GM11168 (cell line): ENCODE data around the gene EVI2A.
"Not testable (repeated sequence)": the region's sequence is repeated elsewhere in the genome, so short reads cannot be mapped to it uniquely, and the experiment has no call there.

Experiments used
- in situ Hi-C: fragments of 300-500 bp; cut with MboI; formaldehyde crosslinking; loops from one replicate; pipeline ENCODE4 v1.12.0; 2022; ENCODE audit warnings: low sequenced_read_pairs; ENCODE audit not compliant: unreplicated experiment

EVI2A gene

GRCh38 chr17:31321481-31321880 is at the start of gene EVI2A:
TSS of gene EVI2A (minus strand) at chr17:31321622. CDS start at chr17:31319013, 2,609 bp downstream.
- in situ Hi-C loops, result no loop called here

GRCh38 chr17:31369266-31369665 is 47.8 kb upstream of the EVI2A start:
- in situ Hi-C loops, result no loop called here

GRCh38 chr17:31366088-31366487 is 44.7 kb upstream of the EVI2A start:
- in situ Hi-C loops, result no loop called here

GRCh38 chr17:31364012-31364411 is 42.6 kb upstream of the EVI2A start:
- in situ Hi-C loops, result no loop called here

GRCh38 chr17:31357839-31358394 is 36.5 kb upstream of the EVI2A start:
- in situ Hi-C loops, result no loop called here

GRCh38 chr17:31357091-31357490 is 35.7 kb upstream of the EVI2A start:
- in situ Hi-C loops, result no loop called here

- in situ Hi-C loops, result no loop called here
These were observed 34.5 kb upstream of the EVI2A start for GRCh38 chr17:31355935-31356334.

- in situ Hi-C loops, result no loop called here
These were observed 28.0 kb upstream of the EVI2A start for GRCh38 chr17:31349454-31349853.

GRCh38 chr17:31345191-31345747 is 23.8 kb upstream of the EVI2A start:
- in situ Hi-C loops, result not testable (repeated sequence)

GRCh38 chr17:31339906-31340661 is 18.7 kb upstream of the EVI2A start:
- in situ Hi-C loops, result no loop called here

GRCh38 chr17:31329221-31329620 is 7.8 kb upstream of the EVI2A start:
- in situ Hi-C loops, result no loop called here

GRCh38 chr17:31328160-31328535 is 6.7 kb upstream of the EVI2A start:
- in situ Hi-C loops, result no loop called here

GRCh38 chr17:31327534-31328159 is 6.2 kb upstream of the EVI2A start:
- in situ Hi-C loops, result no loop called here

GRCh38 chr17:31323551-31323950 is 2.1 kb upstream of the EVI2A start:
- in situ Hi-C loops, result no loop called here

- in situ Hi-C loops, result no loop called here
These were observed 544 bp upstream of the EVI2A start for GRCh38 chr17:31321966-31322365.

GRCh38 chr17:31320791-31321190 is 631 bp downstream of the EVI2A start:
- in situ Hi-C loops, result no loop called here

GRCh38 chr17:31320241-31320640 is 1.2 kb downstream of the EVI2A start:
- in situ Hi-C loops, result no loop called here

GRCh38 chr17:31318851-31319661 is 2.4 kb downstream of the EVI2A start:
- in situ Hi-C loops, result no loop called here

- in situ Hi-C loops, result no loop called here
These were observed 3.1 kb downstream of the EVI2A start for GRCh38 chr17:31318298-31318801.

GRCh38 chr17:31314782-31315100 is 6.7 kb downstream of the EVI2A start:
- in situ Hi-C loops, result no loop called here
